Measurements from ENCODE around the gene TM4SF5.

Gene TM4SF5

DNA sequence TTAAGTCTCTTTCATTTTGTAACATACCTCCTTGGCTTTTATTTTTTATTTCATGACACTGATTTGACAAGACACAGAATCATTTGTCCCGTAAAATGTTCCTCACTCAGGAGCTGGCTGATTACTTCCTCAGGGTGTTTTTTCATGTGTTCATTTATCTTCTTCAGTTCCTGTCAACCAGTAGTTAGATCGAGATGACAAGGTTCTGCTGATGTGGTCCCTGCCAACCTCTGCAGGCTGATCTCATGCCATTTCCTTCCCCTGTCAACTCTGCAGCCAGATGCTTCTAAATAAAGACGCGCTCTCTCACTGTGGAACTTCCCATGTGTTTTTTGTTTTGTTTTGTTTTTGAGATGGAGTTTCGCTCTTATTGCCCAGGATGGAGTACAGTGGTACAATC, 23.8 kb upstream of the TM4SF5 start:
- DNase-seq (ENCODE audit: low spot score), result peak; percentile 39

DNA sequence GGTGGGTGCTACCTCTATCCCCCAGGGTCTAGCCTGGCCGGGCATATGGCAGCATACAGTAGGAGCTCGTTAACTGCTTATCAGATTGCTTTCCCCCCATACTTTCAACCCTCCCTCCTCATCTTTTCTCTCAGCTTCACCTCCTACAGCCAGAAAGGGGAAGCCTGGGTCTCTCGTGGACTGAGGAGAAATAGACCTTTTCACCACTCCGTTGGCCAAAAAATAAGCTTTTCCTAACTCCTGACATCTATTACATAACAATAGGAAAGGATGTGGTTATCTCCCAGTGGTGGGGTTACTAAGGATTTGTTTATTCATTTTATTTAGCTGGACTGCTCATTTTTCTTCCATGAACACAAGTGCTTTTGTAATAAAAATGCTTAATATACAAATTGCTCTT, 23.0 kb upstream of the TM4SF5 start:
- no peak for DNase-seq (ENCODE audit: low spot score)

DNA sequence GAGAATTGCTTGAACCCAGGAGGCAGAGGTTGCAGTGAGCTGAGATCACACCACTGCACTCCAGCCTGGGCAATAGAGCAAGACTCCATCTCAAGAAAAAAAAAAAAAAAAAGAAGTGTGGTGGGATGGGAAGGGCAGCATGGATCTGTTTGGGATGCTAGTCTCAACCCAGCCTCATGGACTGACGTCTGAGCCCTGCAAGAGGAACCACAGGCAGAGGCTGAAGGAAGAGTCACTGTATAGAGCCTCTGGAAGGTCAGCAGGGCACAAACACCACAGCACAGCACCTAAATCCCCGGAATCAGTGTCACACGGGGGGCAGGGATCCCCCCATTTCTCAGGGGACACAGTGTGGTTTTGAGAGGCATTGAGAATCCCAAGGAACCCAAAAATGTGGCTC, 21.1 kb upstream of the TM4SF5 start:
- DNase-seq (ENCODE audit: low spot score), result no peak

DNA sequence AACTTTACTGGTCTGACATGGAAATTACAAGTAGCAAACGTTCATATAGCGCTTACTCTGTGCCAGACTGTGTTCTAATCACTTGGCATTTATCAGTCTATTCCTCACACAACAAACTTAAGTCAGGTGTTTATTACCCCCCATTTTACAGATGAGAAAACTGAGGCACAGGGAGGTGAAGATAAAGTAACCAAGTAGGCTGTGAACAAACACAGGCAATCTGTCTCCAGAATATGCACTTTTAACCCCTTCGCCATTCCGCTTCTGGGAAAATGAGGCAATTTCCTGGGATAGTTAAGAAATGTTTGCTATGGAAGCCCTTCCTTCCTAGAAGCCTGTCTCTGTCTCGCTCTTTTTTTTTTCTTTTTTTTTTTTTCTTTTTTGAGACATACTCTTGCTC, 19.8 kb upstream of the TM4SF5 start:
- no peak for DNase-seq (ENCODE audit: low spot score)

DNA sequence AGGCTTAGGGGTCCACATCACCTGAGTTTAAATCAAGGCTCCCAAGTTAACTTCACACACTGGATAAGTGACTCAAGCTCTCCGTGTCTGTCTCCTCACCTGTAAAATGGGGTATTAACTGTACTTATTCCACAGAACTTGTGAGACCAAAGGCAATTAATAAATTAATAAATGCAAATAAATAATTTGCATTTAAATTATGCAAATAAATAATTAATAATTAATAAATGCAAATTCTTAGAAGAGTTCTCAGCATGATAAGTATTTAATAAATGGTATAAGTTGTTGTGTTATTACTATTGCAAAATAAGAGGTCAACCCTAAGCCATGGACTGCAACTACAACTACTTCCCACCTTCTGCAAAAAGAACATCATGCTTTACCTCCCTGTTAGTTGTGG, 18.3 kb upstream of the TM4SF5 start:
- DNase-seq (ENCODE audit: low spot score), result no peak

DNA sequence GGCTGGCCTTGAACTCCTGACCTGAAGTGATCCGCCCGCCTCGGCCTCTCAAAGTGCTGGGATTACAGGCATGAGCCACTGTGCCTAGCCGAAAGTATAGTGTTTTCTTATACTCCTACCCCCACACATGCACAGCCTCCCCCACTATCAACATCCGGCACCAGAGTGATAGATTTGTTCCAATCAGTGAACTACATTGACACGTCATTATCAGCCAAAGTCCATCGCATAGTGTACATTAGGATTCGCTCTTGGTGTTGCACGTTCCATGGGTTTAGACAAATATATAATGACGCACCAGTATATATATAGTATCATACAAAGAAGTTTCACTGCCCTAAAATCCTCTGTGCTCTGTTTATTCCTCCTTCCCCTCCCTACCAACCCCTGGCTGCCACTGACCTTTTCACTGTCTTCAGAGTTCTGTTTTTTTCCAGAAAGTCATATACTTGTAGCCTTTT, 11.9 kb upstream of the TM4SF5 start:
- no peak for DNase-seq (ENCODE audit: low spot score)

DNA sequence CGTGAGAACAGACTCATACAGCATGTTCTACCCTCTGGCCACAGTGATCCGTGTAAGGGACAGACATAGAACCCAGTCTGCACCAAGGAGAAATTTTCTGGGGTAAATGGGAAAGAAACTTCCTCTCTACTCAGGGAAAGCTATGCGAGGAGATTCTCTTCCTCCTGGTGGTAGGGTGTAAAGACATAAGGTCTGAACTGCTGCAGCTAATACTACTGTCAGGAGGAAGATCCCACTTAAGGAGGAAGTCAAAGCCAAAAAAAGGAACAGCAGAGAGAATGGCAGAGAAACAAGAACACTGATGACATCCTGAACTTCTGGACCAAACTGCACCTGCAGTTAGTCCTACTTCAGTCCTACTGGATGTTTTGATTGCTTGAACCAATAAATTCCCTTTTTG, 7.1 kb upstream of the TM4SF5 start:
- peak; percentile 23 for DNase-seq (ENCODE audit: low spot score)

DNA sequence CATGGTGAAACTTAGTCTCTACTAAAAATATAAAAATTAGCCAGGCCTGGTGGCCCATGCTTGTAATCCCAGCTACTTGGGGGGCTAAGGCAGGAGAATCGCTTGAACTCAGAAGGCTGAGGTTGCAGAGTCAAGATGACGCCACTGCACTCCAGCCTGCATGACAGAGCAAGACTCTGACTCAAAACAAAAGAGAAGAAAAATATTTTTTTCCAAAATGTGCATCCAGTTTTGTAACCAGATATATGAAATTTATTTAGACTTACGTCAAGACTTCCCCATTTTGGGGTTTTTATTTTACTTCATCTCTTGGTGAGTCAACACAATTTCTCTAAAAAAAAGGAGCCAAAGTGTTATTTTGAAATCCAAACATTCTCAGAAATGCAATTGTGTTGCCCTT, 5.5 kb upstream of the TM4SF5 start:
- DNase-seq (ENCODE audit: low spot score), result no peak

DNA sequence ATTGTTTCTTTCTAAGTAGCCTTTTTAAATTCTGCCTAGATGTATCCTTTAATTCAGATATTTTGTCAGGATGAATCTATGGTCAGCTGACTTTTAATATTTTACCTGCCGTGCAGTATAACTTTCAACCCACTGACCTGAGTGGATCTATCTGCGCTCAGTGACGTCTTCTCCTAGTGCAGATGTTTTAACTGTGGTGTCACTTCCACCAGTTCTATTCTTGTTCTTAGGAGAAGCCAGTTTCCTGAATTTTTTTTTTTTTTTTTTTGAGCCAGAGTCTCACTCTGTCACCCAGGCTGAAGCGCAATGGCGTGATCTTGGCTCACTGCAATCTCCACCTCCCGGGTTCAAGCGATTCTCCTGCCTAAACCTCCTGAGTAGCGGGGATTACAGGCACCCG, 5.0 kb upstream of the TM4SF5 start:
- no peak for DNase-seq (ENCODE audit: low spot score)

DNA sequence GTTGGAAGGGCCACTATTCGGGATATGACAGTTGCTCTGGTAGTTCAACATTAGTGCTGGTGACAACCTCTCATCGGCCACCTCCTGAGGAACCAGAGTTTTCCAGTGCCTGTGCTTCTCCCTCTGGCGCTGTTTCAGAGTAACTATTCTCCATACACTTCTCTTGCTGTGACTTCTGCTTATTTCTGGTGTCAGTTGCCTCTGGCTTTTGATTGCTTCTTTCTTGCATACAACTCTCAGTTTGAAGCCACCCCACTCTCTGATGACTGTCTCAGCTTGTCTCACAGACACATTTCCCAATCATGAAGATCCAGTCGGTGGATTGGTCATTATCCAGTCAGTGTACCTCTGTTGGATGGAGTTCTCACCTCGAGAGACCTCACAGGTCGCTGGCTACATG, 3.4 kb upstream of the TM4SF5 start:
- DNase-seq (ENCODE audit: low spot score), result no peak

DNA sequence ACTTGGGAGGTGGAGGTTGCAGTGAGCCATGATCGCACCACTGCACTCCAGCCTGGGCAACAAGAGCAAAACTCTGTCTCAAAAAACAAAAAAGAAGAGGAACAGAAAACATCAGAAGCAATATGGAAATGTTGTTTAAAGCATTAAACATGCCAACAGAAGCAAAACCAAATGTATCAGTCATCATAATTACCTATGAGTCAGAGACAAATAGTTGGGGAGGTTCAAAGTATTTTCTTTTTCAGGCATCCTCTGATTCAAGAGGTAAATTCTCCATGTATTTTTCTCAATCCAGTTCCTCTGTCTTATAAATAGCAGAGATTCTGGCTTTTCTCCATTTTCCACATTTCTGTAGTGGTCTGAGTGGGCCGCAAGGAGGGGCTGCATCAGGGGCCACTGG, 2.1 kb upstream of the TM4SF5 start:
- DNase-seq (ENCODE audit: low spot score), result no peak

DNA sequence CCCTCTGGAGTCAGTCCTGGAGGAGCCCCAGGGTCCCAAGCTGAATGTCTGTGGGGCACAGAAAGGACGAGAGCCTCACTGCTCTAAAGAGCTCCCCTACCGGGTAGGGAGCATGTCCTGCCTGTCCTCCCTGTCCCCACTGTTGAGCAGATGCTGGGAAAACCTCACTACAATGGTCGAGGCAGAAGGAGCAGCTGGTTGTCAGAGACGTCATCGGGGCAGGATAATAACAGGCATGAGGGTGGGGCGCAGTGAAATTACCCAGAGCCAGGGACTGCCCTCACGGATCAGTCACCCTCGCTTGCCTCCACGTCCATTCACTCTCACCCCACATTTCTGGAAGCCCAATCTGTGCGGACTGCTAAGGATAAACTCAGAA, 538 bp downstream of the TM4SF5 start:
- DNase-seq (ENCODE audit: low spot score), result no peak

DNA sequence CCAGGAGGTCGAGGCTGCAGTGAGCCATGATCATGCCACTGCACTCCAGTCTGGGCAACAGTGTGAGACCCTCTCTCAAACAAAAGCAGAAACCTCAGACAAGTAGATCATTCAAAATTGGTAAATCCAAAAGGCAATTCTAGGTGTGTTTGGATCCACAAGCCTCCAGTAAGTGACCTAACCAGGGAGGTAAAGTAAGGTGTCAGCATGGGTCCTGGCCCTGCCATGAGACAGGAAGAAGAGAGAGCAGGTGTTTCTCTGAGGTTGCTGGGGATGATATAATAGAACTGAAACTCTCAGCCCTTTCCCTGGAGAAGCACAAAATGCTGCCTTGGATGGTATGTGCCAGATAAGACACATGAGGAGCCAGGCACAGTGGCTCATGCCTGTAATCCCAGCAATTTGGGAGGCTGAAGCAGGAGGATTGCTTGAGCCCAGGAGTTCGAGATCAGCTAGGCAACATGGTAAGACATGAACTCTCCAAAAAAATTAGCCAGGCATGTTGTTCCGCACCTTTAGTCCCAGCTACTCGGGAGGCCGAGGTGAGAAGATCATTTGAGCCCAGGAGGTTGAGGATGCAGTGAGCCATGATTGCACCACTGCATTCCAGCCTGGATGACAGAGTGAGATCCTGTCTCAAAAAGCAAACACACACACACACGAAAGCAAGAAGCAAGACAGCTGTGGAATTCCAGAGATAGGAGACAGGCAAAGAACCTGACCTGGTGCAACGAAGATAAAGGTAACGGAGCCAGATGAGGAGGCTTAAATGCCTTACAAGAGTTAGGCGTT, 6.5 kb downstream of the TM4SF5 start:
- DNase-seq (ENCODE audit: low spot score), result no peak

DNA sequence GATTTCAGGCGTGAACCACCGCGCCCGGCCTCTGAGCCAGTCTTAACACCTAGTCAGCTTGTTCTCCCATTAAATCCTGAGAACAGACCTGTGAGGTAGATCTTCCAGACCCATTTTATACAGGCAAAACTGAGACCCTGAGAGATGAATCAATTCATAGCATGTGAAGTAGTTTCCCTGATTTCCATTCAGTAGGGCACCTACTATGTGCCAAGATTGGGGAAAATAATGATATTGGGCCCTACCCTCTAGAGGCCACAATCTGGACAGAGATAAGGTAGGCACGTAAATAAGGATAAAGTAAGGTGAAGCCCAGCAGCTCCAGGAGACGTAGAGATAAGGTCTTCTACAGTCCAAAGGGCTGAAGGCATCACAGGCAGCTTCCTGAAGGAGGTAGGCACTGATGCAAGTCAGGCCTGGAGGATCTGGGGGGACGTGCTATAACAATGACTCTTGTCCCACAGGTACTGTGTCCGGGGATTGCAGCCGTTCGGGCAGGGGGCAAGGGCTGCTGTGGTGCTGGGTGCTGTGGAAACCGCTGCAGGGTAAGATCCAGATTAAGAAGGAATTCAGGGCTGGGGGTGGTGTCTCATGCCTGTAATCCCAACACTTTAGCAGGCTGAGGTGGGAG, 8.8 kb downstream of the TM4SF5 start:
- no peak for DNase-seq (ENCODE audit: low spot score)

DNA sequence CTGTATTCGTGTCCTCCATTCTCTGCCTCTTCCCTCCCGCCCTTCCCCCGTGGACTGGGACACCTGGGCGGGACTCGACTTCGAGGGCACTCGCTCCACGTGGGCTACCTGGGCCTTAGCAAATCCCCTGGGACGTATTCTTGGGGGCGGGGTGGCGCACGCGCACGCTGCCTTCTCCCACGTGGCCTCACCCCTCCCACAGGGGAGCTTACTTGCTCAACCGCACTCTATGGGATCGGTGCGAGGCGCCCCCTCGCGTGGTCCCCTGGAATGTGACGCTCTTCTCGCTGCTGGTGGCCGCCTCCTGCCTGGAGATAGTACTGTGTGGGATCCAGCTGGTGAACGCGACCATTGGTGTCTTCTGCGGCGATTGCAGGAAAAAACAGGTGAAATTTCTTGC, 11.0 kb downstream of the TM4SF5 start:
- no peak for DNase-seq (ENCODE audit: low spot score)

DNA sequence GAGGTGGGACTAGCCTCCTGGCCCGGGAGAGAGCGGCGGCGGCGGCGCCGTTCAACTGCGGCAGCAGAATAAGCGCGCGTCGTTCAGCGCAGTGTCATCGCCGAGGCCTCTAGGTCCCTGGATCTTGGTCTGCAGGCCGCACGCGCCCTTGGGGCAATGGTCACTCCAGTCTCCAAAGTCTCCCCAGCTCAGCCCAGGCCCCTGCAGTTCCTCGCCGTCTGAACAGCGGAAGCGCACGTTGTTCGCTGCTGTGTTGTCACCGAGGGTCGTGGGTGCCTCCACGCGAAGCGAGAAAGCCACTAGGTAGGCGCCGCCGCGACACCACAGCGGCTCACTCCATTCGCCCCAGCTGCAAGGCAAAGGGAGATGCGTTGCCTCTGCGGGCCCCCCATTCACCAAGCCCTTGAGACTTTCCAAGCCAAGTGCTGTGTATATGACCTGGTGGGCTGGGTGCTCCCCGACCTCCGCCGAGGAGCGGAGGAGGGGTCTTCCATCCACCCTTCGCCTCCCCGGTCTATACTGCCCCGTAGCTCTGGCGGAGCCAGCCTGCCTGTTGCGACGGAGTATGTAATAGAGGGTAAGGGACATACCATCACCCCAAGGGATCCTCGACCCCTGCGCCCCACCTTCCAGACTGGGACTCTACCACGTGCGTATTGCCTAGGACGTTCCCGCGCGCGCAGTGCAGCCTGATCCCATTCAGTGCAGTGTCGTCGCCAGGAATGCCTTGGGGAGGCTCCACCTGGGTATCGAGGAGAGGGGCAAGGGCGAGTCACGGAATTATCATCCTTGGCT, 13.8 kb downstream of the TM4SF5 start:
- DNase-seq (ENCODE audit: low spot score), result no peak

DNA sequence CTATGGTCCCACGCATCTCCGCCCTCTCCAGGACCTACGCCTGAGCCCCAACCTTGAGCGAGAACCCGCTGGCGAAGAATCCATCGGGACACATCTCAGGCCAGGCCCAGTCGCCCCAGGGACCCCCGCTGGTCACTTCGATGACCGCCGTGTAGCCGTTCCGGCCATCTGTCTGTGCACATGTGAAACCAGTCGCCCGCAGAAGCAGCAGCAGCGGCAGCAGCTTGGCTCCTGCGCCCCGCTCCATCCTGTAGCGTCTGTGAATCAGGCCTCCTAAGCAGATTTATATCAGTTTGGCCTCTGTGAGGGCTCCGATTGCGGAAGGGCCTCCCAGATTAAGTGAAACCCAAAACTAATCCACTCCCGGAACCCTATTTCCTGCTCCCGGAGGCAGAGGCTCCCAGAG, 14.4 kb downstream of the TM4SF5 start, which contains the start of gene VMO1:
Gene VMO1 (minus strand): TSS at position 259 of the 406 bp plus-strand sequence. CDS start 12 bp downstream, at position 247.
- DNase-seq (ENCODE audit: low spot score), result no peak

DNA sequence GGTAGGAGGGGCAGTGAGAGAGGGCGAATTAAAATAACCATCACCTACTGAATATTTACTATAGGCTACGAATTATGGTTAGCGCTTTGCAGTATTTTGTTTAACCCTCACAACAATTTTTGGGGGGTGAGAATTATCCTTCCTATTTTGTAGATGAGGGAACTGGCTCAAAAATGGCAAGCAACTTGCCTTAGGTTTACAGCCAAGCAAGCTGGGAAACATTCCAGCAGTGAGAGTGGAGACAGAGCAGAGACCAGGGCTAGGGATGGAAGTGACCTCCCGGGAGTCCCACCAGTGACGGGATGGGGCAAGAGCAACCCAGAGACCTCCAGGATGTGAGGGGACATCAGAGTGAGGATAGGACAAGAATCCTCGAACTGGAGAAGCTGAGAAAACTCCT, 14.8 kb downstream of the TM4SF5 start:
- DNase-seq (ENCODE audit: low spot score), result no peak

DNA sequence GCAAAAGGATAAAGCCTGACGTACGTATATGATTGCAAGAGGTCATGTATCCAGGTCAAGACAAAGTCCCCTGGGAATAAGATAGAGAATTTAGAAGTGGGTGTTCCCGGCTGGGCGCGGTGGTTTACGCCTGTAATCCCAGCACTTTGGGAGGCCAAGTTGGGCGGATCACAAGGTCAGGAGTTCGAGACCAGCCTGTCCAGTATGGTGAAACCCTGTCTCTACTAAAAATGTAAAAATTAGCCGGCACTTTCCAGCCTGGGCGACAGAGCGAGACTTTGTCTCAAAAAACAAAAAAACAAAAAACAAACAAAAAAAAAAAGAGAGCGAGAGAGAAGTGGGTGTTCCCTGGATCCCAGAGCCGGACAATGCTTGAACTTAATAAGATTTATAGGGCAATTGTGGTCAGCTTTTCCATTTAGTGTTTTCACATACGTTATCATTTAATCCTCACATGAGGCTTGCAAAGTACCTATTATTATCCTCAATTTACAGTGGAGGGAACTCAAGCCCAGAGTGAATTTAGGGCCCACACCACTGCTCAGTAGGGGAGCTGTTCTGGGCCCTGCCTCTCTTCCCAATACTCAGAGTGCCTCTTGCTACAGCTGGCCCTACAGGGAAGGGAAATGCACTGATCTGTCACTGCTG, 16.6 kb downstream of the TM4SF5 start:
- no peak for DNase-seq (ENCODE audit: low spot score)

DNA sequence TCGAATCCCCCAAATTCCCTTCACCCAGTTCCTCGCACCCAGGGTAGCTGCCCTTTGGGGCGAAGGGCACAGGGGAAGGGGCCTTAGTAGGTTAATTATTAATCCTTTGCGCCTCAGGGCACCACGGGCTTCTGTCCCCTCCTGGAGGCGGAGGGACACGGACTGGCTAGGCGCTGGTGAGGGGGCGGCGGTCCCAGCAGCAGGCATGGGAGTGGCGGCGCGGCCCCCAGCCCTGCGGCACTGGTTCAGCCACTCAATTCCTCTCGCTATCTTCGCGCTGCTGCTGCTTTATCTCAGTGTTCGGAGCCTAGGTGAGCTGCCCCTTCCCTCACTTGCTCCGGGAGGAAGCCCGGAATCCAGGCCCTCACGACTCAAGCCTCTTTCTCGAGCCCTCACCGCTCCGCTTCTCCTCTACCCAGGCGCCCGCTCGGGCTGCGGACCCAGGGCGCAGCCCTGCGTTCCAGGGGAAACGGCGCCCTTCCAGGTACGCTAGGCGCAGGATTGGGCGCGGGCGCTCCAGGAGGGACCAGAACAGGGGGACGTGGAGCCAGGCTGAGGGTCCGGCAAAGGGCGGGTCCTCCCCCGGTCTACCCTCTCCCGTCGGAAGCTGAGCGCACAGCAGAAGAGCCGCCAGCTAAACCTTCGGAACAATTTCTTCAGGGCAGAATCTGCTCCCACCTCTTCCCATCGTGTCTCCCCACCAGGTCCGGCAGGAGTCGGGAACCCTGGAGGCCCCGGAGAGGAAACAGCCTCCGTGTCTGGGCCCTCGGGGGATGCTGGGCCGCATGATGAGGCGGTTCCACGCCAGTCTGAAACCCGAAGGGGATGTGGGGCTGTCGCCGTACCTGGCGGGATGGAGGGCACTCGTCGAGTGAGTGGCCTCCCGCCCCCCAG, 17.4 kb downstream of the TM4SF5 start, which contains the start of gene GLTPD2:
Gene GLTPD2 (plus strand): TSS at position 158 of the 894 bp plus-strand sequence. CDS start 48 bp downstream, at position 206.
- DNase-seq (ENCODE audit: low spot score), result no peak

DNA sequence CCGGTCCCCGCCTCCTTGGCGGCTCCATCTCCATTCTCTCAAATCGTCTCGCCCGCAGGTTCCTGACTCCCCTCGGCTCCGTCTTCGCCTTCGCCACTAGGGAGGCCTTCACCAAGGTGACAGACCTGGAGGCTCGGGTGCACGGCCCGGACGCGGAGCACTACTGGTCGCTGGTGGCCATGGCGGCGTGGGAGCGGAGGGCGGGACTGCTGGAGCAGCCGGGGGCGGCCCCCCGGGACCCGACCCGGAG, 17.9 kb downstream of the TM4SF5 start:
- no peak for DNase-seq (ENCODE audit: low spot score)

All from putamen (tissue), 1 donor.